Measurements from ENCODE around the gene TEX14. TPM values are rescaled to one million over a fixed set of nuclear protein-coding genes. Genes with fewer than 3 reads are reported as not detected.
"Not testable (repeated sequence)": the region's sequence is repeated elsewhere in the genome, so short reads cannot be mapped to it uniquely, and the experiment has no call there.

TEX14 gene
- total and polyA plus RNA-seq, 2 donors (not counting 1 experiment from before 2014, with no cell fraction given), result under 0.01 to 0.03 TPM

- no peaks in the 10 kb centered on the region for H3K27me3 ChIP-seq (ENCODE audit: control insufficient read depth, insufficient read depth, low read length)
- H4K20me1 ChIP-seq (ENCODE audit: control insufficient read depth, extremely low read depth, insufficient read depth, low read length), result no peaks in the 10 kb centered on the region
- no peak overlapping the region for H2AFZ ChIP-seq (ENCODE audit: low read length)
- no peak overlapping the region for H3K4me3 ChIP-seq (replicated peaks in 1 of 4; ENCODE audit: control extremely low read depth in 1 of 4, insufficient read depth in 1 of 4, low read depth in 3 of 4, low read length in 4 of 4)
- H3K9ac ChIP-seq (ENCODE audit: insufficient read depth, low read length), result no peak overlapping the region
- no peak for TF ChIP-seq EZH2 (IDR thresholded peaks at IDR 0.05; ENCODE audit: low read length, missing control alignments)
- no peak for TF ChIP-seq CTCF (conservative IDR thresholded peaks at IDR 0.05 in 1 of 2, IDR thresholded peaks at IDR 0.05 in 1 of 2; ENCODE audit: low read depth in 1 of 2, low read length in 2 of 2)
- H3K79me2 ChIP-seq (ENCODE audit: control insufficient read depth, insufficient read depth, low read length), result no peaks in the 10 kb centered on the region
- no peak overlapping the region for H3K4me2 ChIP-seq (ENCODE audit: extremely low read depth, insufficient read depth, low read length)
- H3K36me3 ChIP-seq (ENCODE audit: control insufficient read depth, insufficient read depth, low read length), result no peaks in the 10 kb centered on the region
- no peaks in the 10 kb centered on the region for H3K9me3 ChIP-seq (ENCODE audit: control insufficient read depth, insufficient read depth, low read depth, low read length)
- DNase-seq (ENCODE audit: low read depth in 2 of 2), result no peak
- no peaks in the 10 kb centered on the region for H3K4me1 ChIP-seq (ENCODE audit: control insufficient read depth, extremely low read depth, insufficient read depth, low read length)
- H3K27ac ChIP-seq (ENCODE audit: insufficient read depth, low read length), result no peak overlapping the region
Measured at GRCh38 chr17:58557981-58558380, 133.9 kb downstream of the TEX14 start.

- no peak overlapping the region for H3K4me2 ChIP-seq (ENCODE audit: extremely low read depth, insufficient read depth, low read length)
- no peak overlapping the region for H3K27ac ChIP-seq (ENCODE audit: insufficient read depth, low read length)
- H3K9ac ChIP-seq (ENCODE audit: insufficient read depth, low read length), result no peak overlapping the region
- peak in 1 of 2 donors; percentile 48 for DNase-seq (ENCODE audit: low read depth in 2 of 2)
- H4K20me1 ChIP-seq (ENCODE audit: control insufficient read depth, extremely low read depth, insufficient read depth, low read length), result no peaks in the 10 kb centered on the region
- H3K4me3 ChIP-seq (replicated peaks in 1 of 4; ENCODE audit: control extremely low read depth in 1 of 4, insufficient read depth in 1 of 4, low read depth in 3 of 4, low read length in 4 of 4), result no peak overlapping the region
- H3K79me2 ChIP-seq (ENCODE audit: control insufficient read depth, insufficient read depth, low read length), result no peaks in the 10 kb centered on the region
- no peaks in the 10 kb centered on the region for H3K27me3 ChIP-seq (ENCODE audit: control insufficient read depth, insufficient read depth, low read length)
- no peak for TF ChIP-seq EZH2 (IDR thresholded peaks at IDR 0.05; ENCODE audit: low read length, missing control alignments)
- TF ChIP-seq CTCF (conservative IDR thresholded peaks at IDR 0.05 in 1 of 2, IDR thresholded peaks at IDR 0.05 in 1 of 2; ENCODE audit: low read depth in 1 of 2, low read length in 2 of 2), result no peak
- H3K9me3 ChIP-seq (ENCODE audit: control insufficient read depth, insufficient read depth, low read depth, low read length), result no peaks in the 10 kb centered on the region
- no peak overlapping the region for H2AFZ ChIP-seq (ENCODE audit: low read length)
- H3K36me3 ChIP-seq (ENCODE audit: control insufficient read depth, insufficient read depth, low read length), result no peaks in the 10 kb centered on the region
- no peaks in the 10 kb centered on the region for H3K4me1 ChIP-seq (ENCODE audit: control insufficient read depth, extremely low read depth, insufficient read depth, low read length)
Measured at GRCh38 chr17:58556833-58557250, 135.0 kb downstream of the TEX14 start.

- H3K9ac ChIP-seq (ENCODE audit: insufficient read depth, low read length); DNase-seq (ENCODE audit: low read depth in 2 of 2); H4K20me1 ChIP-seq (ENCODE audit: control insufficient read depth, extremely low read depth, insufficient read depth, low read length); H3K4me2 ChIP-seq (ENCODE audit: extremely low read depth, insufficient read depth, low read length); H3K4me1 ChIP-seq (ENCODE audit: control insufficient read depth, extremely low read depth, insufficient read depth, low read length); H3K79me2 ChIP-seq (ENCODE audit: control insufficient read depth, insufficient read depth, low read length); H2AFZ ChIP-seq (ENCODE audit: low read length); H3K27ac ChIP-seq (ENCODE audit: insufficient read depth, low read length); H3K4me3 ChIP-seq (replicated peaks in 1 of 4; ENCODE audit: control extremely low read depth in 1 of 4, insufficient read depth in 1 of 4, low read depth in 3 of 4, low read length in 4 of 4); H3K9me3 ChIP-seq (ENCODE audit: control insufficient read depth, insufficient read depth, low read depth, low read length); H3K36me3 ChIP-seq (ENCODE audit: control insufficient read depth, insufficient read depth, low read length); H3K27me3 ChIP-seq (ENCODE audit: control insufficient read depth, insufficient read depth, low read length): not testable (repeated sequence)
Measured at GRCh38 chr17:58555109-58555508, 136.7 kb downstream of the TEX14 start.

All from fibroblast of lung (primary cell).